Glutamatergic neuron (in vitro differentiated cells): ENCODE measurements around the gene SIMC1. TPM values are rescaled to one million over a fixed set of nuclear protein-coding genes. Genes with fewer than 3 reads are reported as not detected.

Experiments
- DNase-seq: peaks from one replicate; pipeline ENCODE4 v3.0.0; 2022
- H3K27ac Mint-ChIP-seq: one replicate; pipeline ENCODE4 v1.8.0; 2020; ENCODE audit warnings: mild to moderate bottlenecking, mixed read lengths, inconsistent platforms; ENCODE audit not compliant: unreplicated experiment
- H3K27me3 Mint-ChIP-seq: one replicate; pipeline ENCODE4 v1.8.0; 2020; ENCODE audit warnings: mild to moderate bottlenecking, moderate library complexity, mixed read lengths, inconsistent platforms; ENCODE audit not compliant: unreplicated experiment
- H3K36me3 Mint-ChIP-seq: one replicate; pipeline ENCODE4 v1.8.0; 2020; ENCODE audit warnings: mild to moderate bottlenecking, mixed read lengths, inconsistent platforms; ENCODE audit not compliant: unreplicated experiment
- H3K4me1 Mint-ChIP-seq: one replicate; pipeline ENCODE4 v1.8.0; 2020; ENCODE audit warnings: mild to moderate bottlenecking, low read depth, mixed read lengths, inconsistent platforms; ENCODE audit not compliant: unreplicated experiment
- H3K4me3 Mint-ChIP-seq: one replicate; pipeline ENCODE4 v1.8.0; 2020; ENCODE audit warnings: mild to moderate bottlenecking, mixed read lengths, inconsistent platforms; ENCODE audit not compliant: unreplicated experiment
- H3K9me3 Mint-ChIP-seq: one replicate; pipeline ENCODE4 v1.8.0; 2020; ENCODE audit warnings: mild to moderate bottlenecking, moderate library complexity, mixed read lengths, inconsistent platforms; ENCODE audit not compliant: unreplicated experiment
- total RNA-seq: library from RNA; stranded (reverse); fragmentation: NEBNext Ultra II Directional; extraction: Animal tissue kit (Norgen Biotek cat#: 25700); gene quantifications from one replicate; pipeline ENCODE4 v1.2.1, GENCODE V29; 2021; ENCODE audit not compliant: unreplicated experiment
- TF ChIP-seq, protein P1 (sequence below): fragments of 200-600 bp; sonication (generic); IDR thresholded peaks from one replicate; pipeline ENCODE4 v1.5.0; 2021; ENCODE audit not compliant: partially characterized antibody, unreplicated experiment

SIMC1 gene
- total RNA-seq, 1 donor from 2014 or later: 35.2 TPM

DNA sequence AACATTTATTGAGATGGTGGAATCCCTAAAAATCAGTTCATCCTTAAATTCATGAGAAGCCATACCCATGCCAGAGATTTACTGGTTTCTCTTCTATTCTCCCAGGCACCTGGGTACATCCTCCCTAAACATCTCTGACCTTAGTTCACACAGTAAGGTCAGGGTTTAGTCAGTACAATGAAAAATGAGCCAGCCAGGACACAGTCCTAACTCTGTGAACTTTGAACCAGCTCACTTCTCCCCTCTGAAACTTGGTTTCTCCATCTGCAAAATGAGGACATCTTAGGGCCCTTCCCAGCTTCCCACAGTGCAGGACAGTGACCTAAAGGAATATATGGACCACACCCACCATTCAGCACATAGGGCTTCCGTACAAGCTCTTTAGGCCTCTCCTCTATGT is 148.3 kb downstream of the SIMC1 start:
- peaks cover 10% of the 10 kb centered on the region for H3K27me3 Mint-ChIP-seq
- no peak for DNase-seq
- H3K4me1 Mint-ChIP-seq: peaks cover 11% of the 10 kb centered on the region
- no peaks in the 10 kb centered on the region for H3K36me3 Mint-ChIP-seq
- H3K9me3 Mint-ChIP-seq: peaks cover 11% of the 10 kb centered on the region
- TF ChIP-seq, protein P1, sequence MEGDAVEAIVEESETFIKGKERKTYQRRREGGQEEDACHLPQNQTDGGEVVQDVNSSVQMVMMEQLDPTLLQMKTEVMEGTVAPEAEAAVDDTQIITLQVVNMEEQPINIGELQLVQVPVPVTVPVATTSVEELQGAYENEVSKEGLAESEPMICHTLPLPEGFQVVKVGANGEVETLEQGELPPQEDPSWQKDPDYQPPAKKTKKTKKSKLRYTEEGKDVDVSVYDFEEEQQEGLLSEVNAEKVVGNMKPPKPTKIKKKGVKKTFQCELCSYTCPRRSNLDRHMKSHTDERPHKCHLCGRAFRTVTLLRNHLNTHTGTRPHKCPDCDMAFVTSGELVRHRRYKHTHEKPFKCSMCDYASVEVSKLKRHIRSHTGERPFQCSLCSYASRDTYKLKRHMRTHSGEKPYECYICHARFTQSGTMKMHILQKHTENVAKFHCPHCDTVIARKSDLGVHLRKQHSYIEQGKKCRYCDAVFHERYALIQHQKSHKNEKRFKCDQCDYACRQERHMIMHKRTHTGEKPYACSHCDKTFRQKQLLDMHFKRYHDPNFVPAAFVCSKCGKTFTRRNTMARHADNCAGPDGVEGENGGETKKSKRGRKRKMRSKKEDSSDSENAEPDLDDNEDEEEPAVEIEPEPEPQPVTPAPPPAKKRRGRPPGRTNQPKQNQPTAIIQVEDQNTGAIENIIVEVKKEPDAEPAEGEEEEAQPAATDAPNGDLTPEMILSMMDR: no peak
- H3K4me3 Mint-ChIP-seq: peak overlapping the region; percentile 99
- no peak overlapping the region for H3K27ac Mint-ChIP-seq

DNA sequence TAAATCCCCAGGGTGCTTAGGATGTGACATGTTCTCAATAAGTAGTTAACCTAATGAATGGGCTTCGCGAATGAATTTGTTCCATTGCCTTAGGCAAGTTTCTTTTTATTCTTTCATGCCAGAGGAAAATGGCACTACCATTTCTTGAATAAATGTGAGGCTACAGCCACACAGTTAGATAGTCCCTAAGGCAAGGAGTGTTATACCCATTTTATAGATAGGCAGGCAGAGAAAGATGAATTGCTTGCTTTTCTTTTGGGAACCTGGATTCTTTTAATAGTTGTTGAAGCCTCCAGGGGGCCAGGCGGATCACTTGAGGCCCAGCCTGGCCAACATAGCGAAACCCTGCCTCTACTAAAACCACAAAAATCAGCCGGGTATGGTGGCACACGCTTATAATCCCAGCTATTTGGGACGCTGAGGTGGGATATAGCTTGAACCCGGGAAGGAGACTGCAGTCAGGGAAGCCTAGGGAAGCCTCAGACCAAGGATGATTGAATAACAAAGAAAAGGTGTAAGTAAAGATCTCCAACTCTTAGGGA is 149.2 kb downstream of the SIMC1 start:
- no peak for DNase-seq
- peaks cover 11% of the 10 kb centered on the region for H3K4me1 Mint-ChIP-seq
- H3K4me3 Mint-ChIP-seq: peak overlapping the region; percentile 99
- H3K9me3 Mint-ChIP-seq: peaks cover 11% of the 10 kb centered on the region
- TF ChIP-seq, protein P1: no peak
- H3K27ac Mint-ChIP-seq: peak overlapping the region; percentile 99
- H3K27me3 Mint-ChIP-seq: peaks cover 10% of the 10 kb centered on the region
- H3K36me3 Mint-ChIP-seq: no peaks in the 10 kb centered on the region

DNA sequence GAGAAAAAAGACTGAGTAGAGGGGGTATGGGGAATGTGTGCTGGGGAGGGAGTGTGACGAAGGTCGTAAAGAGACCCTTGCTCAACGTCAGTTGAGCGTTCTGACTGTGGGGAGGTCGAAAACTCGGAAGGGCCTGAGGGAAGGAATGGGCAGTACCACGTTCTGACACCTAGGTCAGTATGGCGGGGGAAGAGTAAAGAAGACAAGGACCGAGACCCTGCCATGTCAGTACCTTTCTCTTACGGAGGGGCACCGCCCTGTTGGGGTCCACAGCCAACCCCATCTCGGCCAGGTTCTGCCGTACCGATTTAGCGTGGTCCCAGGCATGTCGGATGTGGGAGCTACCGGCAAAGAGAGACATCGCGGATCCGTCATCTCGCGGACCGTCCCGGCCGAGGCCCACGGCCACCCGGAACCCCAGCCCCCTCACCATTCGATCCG is 149.8 kb downstream of the SIMC1 start:
- DNase-seq: no peak
- Mint-ChIP-seq H3K9me3 (peaks cover 11% of the 10 kb centered on the region), H3K27ac (peak overlapping the region; percentile 99), H3K4me3 (peak overlapping the region; percentile 99), H3K4me1 (peaks cover 11% of the 10 kb centered on the region), H3K36me3 (no peaks in the 10 kb centered on the region), H3K27me3 (peaks cover 10% of the 10 kb centered on the region)
- TF ChIP-seq, protein P1: no peak

DNA sequence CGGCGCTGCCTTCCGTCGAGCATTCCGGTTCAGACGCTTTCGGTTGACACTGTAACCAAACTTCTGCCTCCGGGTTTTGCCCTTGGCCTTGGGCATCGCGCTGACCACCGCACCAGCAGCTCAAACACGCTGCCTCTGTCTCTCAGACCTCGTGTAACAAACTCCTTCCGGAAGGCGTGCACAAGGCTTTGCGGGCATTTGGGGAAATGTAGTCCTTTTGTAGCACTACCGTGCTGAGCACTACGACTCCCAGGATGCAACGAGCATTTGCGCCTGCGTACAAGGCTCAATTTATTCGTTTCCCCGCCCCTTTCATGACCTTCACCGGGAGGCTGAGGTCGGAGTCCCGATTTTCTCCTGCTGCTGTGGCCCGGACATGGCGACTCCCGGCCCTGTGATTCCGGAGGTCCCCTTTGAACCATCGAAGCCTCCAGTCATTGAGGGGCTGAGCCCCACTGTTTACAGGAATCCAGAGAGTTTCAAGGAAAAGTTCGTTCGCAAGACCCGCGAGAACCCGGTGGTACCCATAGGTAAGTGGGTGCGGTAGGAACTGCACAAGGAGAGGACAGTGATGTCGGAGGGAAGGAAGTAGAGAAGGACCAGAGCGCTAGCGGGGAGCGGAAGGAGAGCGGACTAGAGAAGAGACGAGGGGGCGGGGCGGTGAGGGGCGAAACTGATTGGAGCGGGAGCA is 150.4 kb downstream of the SIMC1 start, which contains the start of the genes HIGD2A and NOP16:
Gene HIGD2A, plus strand, starts transcription at position 308 of the 691 bp plus-strand sequence. Its CDS starts 69 bp downstream, at position 377.
Gene NOP16, minus strand, starts transcription at position 155 of the 691 bp plus-strand sequence. Its CDS starts 59 bp downstream, at position 96.
- peak; percentile 99 for DNase-seq
- Mint-ChIP-seq H3K4me1 (peaks cover 11% of the 10 kb centered on the region), H3K4me3 (peak within 1 kb of the TSS; percentile 99), H3K36me3 (no peaks in the 10 kb centered on the region), H3K9me3 (peaks cover 11% of the 10 kb centered on the region), H3K27ac (peak within 1 kb of the TSS; percentile 99), H3K27me3 (peaks cover 10% of the 10 kb centered on the region)
- TF ChIP-seq, protein P1: no peak
